ENCODE measurements around the gene CDYL. TPM values are rescaled to one million over a fixed set of nuclear protein-coding genes. Genes with fewer than 3 reads are reported as not detected.

CDYL gene
- total RNA-seq, 4 donors from 2014 or later, result 42.2 to 70.6 (median 49.0) TPM

DNA sequence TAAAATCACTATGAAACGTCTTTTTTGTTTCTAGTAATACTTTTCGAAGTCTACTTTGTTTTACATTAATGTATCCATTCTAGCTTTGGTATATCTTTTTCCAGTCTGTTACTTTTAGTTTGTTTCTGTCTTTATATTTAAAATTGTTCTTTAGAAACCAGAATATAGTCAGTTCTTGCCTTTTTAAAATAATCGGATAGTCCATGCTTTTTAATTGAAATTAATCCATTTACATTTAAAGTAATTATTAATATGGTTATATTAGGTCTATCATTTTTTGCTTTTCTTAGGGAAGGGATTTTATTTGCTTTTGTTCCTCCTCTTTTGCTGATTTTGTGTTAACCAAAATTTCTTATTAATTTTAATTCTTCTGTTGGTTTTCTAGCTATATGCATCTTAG is 23.7 kb downstream of the CDYL start:
- Histone ChIP-seq H3K27me3 (no peaks in the 10 kb centered on the region), H3K4me3 (no peak overlapping the region), H3K4me1 (peaks cover 12% of the 10 kb centered on the region), H3K9me3 (peaks cover 6% of the 10 kb centered on the region), H3K27ac (no peak overlapping the region), H3K36me3 (no peaks in the 10 kb centered on the region)
- WGBS, result 97% methylated on average over 3 of the region's 3 CpGs
- DNase-seq (ENCODE audit: low spot score in 2 of 2), result no peak
- TF ChIP-seq, protein P1, sequence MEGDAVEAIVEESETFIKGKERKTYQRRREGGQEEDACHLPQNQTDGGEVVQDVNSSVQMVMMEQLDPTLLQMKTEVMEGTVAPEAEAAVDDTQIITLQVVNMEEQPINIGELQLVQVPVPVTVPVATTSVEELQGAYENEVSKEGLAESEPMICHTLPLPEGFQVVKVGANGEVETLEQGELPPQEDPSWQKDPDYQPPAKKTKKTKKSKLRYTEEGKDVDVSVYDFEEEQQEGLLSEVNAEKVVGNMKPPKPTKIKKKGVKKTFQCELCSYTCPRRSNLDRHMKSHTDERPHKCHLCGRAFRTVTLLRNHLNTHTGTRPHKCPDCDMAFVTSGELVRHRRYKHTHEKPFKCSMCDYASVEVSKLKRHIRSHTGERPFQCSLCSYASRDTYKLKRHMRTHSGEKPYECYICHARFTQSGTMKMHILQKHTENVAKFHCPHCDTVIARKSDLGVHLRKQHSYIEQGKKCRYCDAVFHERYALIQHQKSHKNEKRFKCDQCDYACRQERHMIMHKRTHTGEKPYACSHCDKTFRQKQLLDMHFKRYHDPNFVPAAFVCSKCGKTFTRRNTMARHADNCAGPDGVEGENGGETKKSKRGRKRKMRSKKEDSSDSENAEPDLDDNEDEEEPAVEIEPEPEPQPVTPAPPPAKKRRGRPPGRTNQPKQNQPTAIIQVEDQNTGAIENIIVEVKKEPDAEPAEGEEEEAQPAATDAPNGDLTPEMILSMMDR (IDR thresholded peaks at IDR 0.05), result no peak
- TF ChIP-seq POLR2A (IDR thresholded peaks at IDR 0.05) (no peak), POLR2AphosphoS5 (IDR thresholded peaks at IDR 0.05) (no peak), EP300 (IDR thresholded peaks at IDR 0.05) (no peak)

DNA sequence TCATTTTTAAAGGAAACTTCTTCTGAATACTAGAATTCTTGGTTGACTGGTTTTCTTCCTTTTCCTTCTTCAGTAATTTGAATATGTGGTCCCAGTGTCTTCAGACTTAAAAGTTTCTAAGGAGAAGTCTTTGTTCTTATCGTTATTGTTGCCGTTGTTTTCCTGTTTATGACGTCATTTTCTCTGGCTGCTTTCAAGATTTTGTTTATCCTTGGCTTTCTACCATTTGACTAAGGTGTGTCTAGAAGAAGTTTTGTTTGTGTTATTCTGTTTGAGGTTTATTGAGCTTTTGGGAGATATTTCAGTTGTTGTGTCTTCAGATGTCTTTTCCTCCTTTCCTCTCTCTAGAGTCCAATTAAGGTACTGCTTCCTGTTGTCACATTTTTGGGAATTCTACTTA is 24.5 kb downstream of the CDYL start:
- 68% methylated on average over 3 of the region's 3 CpGs for WGBS
- no peak overlapping the region for H3K27ac ChIP-seq

GRCh38 chr6:4801491-4802110 is 25.4 kb downstream of the CDYL start:
- TF ChIP-seq POLR2AphosphoS5 (IDR thresholded peaks at IDR 0.05) (no peak), EP300 (IDR thresholded peaks at IDR 0.05) (no peak), POLR2A (IDR thresholded peaks at IDR 0.05) (no peak)
- TF ChIP-seq, protein P1 (IDR thresholded peaks at IDR 0.05), result no peak
- Histone ChIP-seq H3K9me3 (peaks cover 6% of the 10 kb centered on the region), H3K36me3 (no peaks in the 10 kb centered on the region), H3K4me1 (peaks cover 21% of the 10 kb centered on the region), H3K4me3 (no peak overlapping the region), H3K27me3 (no peaks in the 10 kb centered on the region), H3K27ac (no peak overlapping the region)
- 83% methylated on average over 3 of the region's 3 CpGs for WGBS
- no peak for DNase-seq (ENCODE audit: low spot score in 2 of 2)

More for the DNA sequence above, 24.5 kb downstream of the CDYL start:
- Histone ChIP-seq H3K4me1 (peaks cover 13% of the 10 kb centered on the region), H3K36me3 (no peaks in the 10 kb centered on the region), H3K9me3 (peaks cover 6% of the 10 kb centered on the region), H3K4me3 (no peak overlapping the region), H3K27me3 (no peaks in the 10 kb centered on the region)
- DNase-seq (ENCODE audit: low spot score in 2 of 2), result no peak
- TF ChIP-seq POLR2A (IDR thresholded peaks at IDR 0.05) (no peak), EP300 (IDR thresholded peaks at IDR 0.05) (no peak), POLR2AphosphoS5 (IDR thresholded peaks at IDR 0.05) (no peak)
- TF ChIP-seq, protein P1 (IDR thresholded peaks at IDR 0.05), result no peak

DNA sequence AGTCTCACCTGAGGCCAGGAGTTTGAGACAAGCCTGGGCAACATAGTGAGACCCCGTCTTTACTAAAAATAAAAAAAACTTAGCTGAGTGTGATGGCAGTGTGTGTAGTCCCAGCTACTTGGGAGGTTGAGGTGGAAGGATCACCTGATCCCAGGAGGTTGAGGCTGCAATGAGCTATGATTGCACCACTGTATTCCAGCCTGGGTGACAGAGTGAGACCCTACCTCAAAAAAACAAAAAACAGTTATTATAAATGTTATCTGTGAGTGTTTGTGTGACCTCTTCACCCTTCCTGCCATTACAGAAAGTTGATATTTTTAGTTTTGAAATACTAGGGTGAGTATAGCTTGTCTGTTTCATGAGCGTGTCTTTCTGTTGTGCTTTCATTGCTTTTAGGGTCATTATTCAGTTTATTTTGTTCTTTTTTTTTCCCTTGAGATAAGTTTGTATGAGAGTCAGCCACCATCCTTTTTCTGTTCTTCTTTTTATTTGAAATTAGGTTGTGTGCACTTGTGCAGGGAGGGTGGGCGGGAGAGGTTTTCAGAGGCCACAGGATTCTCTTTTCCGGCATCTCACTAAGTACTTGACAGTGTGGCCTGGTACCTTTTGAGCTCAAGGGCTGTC is 26.2 kb downstream of the CDYL start:
- no peak for DNase-seq (ENCODE audit: low spot score in 2 of 2)
- Histone ChIP-seq H3K9me3 (peaks cover 6% of the 10 kb centered on the region), H3K4me1 (peaks cover 24% of the 10 kb centered on the region), H3K27me3 (no peaks in the 10 kb centered on the region), H3K27ac (no peak overlapping the region), H3K4me3 (no peak overlapping the region), H3K36me3 (no peaks in the 10 kb centered on the region)
- 87% methylated on average over 4 of the region's 4 CpGs for WGBS
- TF ChIP-seq, protein P1 (IDR thresholded peaks at IDR 0.05), result no peak
- TF ChIP-seq EP300 (IDR thresholded peaks at IDR 0.05) (no peak), POLR2A (IDR thresholded peaks at IDR 0.05) (no peak), POLR2AphosphoS5 (IDR thresholded peaks at IDR 0.05) (no peak)

GRCh38 chr6:4803343-4803744 is 27.1 kb downstream of the CDYL start:
- 54% methylated on average over 5 of the region's 5 CpGs for WGBS
- Histone ChIP-seq H3K4me3 (no peak overlapping the region), H3K4me1 (peaks cover 24% of the 10 kb centered on the region), H3K9me3 (peaks cover 6% of the 10 kb centered on the region), H3K27me3 (no peaks in the 10 kb centered on the region), H3K36me3 (no peaks in the 10 kb centered on the region), H3K27ac (no peak overlapping the region)
- TF ChIP-seq POLR2A (IDR thresholded peaks at IDR 0.05) (no peak), POLR2AphosphoS5 (IDR thresholded peaks at IDR 0.05) (no peak), EP300 (IDR thresholded peaks at IDR 0.05) (no peak)
- TF ChIP-seq, protein P1 (IDR thresholded peaks at IDR 0.05), result no peak
- DNase-seq (ENCODE audit: low spot score in 2 of 2), result no peak

Data from suprapubic skin (tissue), 4 donors.